A549 (cell line): ENCODE data around the gene CELF2.

Experiments used
- BHLHE40 ChIP-seq: IDR thresholded peaks from 2 replicates; pipeline ENCODE4 v1.6.1; 2012; ENCODE audit warnings: low read depth, low read length, inconsistent platforms
- CBX2 ChIP-seq: fragments of 200-600 bp; sonication (generic); IDR thresholded peaks from 2 replicates; pipeline ENCODE4 v1.6.1; 2016; ENCODE audit warnings: low read depth, mild to moderate bottlenecking, borderline replicate concordance
- POLR2A ChIP-seq: IDR thresholded peaks from 2 replicates; pipeline ENCODE4 v1.6.1; 2012; ENCODE audit warnings: mild to moderate bottlenecking, low read length
- RNF2 ChIP-seq: fragments of 200-600 bp; sonication (generic); IDR thresholded peaks from 2 replicates; pipeline ENCODE4 v1.6.1; 2016; ENCODE audit warnings: low read depth, mild to moderate bottlenecking, antibody characterized with exemption, moderate library complexity, borderline replicate concordance
- SMC3 ChIP-seq: fragments of >200 bp; sonication (Bioruptor Twin); formaldehyde crosslinking; IDR thresholded peaks from 3 replicates; pipeline ENCODE4 v1.6.1; 2018; ENCODE audit warnings: inconsistent platforms
- TF ChIP-seq, protein P1 (sequence below): fragments of >200 bp; sonication (Bioruptor Twin); formaldehyde crosslinking; IDR thresholded peaks from 3 replicates; pipeline ENCODE4 v1.5.1; 2016
- TF ChIP-seq, protein P2 (sequence below): fragments of 450-650 bp; IDR thresholded peaks from 2 replicates; pipeline ENCODE4 v1.6.1; 2014; ENCODE audit warnings: antibody characterized with exemption
- TF ChIP-seq, protein P3 (sequence below): IDR thresholded peaks from 2 replicates; pipeline ENCODE4 v1.6.1; 2012

DNA sequence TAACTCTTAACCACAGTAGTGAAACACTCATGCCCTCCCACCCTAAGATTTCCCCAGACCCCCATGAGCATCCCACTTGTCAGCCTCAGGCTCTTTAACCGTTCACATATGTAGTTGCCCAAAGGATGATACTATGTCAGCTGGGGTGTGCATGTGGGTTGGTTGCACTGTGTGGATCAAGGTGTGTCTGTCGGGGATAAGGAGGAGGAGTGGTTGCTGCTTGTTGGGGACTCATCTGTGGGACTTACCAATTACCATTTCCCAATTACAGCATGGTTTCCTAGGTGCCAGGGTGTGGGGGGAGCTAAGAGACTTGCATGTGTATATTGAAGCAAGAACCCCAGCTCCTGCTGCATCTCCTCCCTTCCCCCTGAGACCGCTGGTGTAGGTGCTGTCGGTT, 48.8 kb downstream of the CELF2 start:
- TF ChIP-seq SMC3 (no peak), POLR2A (no peak), RNF2 (no peak), BHLHE40 (no peak), CBX2 (no peak)
- TF ChIP-seq, protein P1, sequence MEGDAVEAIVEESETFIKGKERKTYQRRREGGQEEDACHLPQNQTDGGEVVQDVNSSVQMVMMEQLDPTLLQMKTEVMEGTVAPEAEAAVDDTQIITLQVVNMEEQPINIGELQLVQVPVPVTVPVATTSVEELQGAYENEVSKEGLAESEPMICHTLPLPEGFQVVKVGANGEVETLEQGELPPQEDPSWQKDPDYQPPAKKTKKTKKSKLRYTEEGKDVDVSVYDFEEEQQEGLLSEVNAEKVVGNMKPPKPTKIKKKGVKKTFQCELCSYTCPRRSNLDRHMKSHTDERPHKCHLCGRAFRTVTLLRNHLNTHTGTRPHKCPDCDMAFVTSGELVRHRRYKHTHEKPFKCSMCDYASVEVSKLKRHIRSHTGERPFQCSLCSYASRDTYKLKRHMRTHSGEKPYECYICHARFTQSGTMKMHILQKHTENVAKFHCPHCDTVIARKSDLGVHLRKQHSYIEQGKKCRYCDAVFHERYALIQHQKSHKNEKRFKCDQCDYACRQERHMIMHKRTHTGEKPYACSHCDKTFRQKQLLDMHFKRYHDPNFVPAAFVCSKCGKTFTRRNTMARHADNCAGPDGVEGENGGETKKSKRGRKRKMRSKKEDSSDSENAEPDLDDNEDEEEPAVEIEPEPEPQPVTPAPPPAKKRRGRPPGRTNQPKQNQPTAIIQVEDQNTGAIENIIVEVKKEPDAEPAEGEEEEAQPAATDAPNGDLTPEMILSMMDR = no peak
- TF ChIP-seq, protein P2, sequence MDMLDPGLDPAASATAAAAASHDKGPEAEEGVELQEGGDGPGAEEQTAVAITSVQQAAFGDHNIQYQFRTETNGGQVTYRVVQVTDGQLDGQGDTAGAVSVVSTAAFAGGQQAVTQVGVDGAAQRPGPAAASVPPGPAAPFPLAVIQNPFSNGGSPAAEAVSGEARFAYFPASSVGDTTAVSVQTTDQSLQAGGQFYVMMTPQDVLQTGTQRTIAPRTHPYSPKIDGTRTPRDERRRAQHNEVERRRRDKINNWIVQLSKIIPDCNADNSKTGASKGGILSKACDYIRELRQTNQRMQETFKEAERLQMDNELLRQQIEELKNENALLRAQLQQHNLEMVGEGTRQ = no peak
- TF ChIP-seq, protein P3, sequence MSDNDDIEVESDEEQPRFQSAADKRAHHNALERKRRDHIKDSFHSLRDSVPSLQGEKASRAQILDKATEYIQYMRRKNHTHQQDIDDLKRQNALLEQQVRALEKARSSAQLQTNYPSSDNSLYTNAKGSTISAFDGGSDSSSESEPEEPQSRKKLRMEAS = no peak
